ENCODE results near the gene FGL2. TPM values are rescaled to one million over a fixed set of nuclear protein-coding genes. Genes with fewer than 3 reads are reported as not detected.

The FGL2 gene
- total RNA-seq, 2 experiments from 2014 or later, result 1.5 to 1.6 TPM

DNA sequence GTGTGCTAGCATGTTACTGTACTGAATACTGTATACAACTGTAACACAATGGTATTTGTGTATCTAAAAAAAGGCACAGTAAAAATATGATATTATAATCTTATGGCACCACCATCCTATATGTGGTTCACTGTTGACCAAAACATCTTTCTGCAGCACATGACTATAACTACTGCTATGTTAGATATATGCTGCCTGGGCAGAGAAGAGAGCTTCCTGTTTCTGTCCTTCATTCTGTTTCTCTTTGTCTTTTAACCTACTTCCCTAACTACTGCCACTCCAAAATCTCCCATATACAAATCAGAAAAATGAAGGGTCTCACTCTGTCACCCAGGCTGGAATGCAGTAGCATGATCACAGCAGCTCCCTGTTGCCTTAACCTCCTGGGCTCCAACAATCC, 8.8 kb upstream of the FGL2 start:
- H3K36me3 Mint-ChIP-seq (ENCODE audit: low read depth), result peaks cover 21% of the 10 kb centered on the region
- Histone ChIP-seq H3K27ac (ENCODE audit: low read depth in 1 of 2, low read length in 2 of 2) (no peak overlapping the region), H3K9me3 (ENCODE audit: control insufficient read depth in 1 of 2, insufficient read depth in 1 of 2, low read length in 2 of 2) (peaks cover 14 to 16% of the 10 kb centered on the region in 2 experiments), H3K4me3 (ENCODE audit: low read length) (no peak overlapping the region), H3K36me3 (ENCODE audit: insufficient read depth, low read length) (no peaks in the 10 kb centered on the region), H3K27me3 (ENCODE audit: control insufficient read depth in 1 of 2, insufficient read depth in 2 of 2, low read length in 2 of 2) (no peaks in the 10 kb centered on the region), H3K4me1 (ENCODE audit: insufficient read depth, low read length) (no peaks in the 10 kb centered on the region)
- H3K4me3 Mint-ChIP-seq, result no peak overlapping the region
- H3K27ac Mint-ChIP-seq, result no peak overlapping the region
- no peak for TF ChIP-seq CTCF (IDR thresholded peaks at IDR 0.05)
- ChIA-PET POLR2A (interaction anchor here (1.6 kb wide), 1 partner anchor 9 kb away, joined by 6 read pairs; the partner anchor contains the start of gene FGL2), CTCF (no interaction called here)
- H3K4me1 Mint-ChIP-seq (ENCODE audit: low read depth), result no peaks in the 10 kb centered on the region
- DNase-seq (no peak), ATAC-seq (ENCODE audit: poor library complexity) (no peak)
- no peaks in the 10 kb centered on the region for H3K27me3 Mint-ChIP-seq
- peaks cover 8% of the 10 kb centered on the region for H3K9me3 Mint-ChIP-seq
- intact Hi-C loops (cut with DNase I, micrococcal nuclease), result no loop called here

- Mint-ChIP-seq H3K27me3 (no peaks in the 10 kb centered on the region), H3K9me3 (peaks cover 8% of the 10 kb centered on the region), H3K36me3 (ENCODE audit: low read depth) (peaks cover 17% of the 10 kb centered on the region), H3K27ac (no peak overlapping the region), H3K4me1 (ENCODE audit: low read depth) (peaks cover 4% of the 10 kb centered on the region), H3K4me3 (no peak overlapping the region)
- ChIA-PET POLR2A (no interaction called here), CTCF (no interaction called here)
- peaks cover 14 to 16% of the 10 kb centered on the region in 2 experiments for H3K9me3 ChIP-seq (ENCODE audit: control insufficient read depth in 1 of 2, insufficient read depth in 1 of 2, low read length in 2 of 2)
- H3K36me3 ChIP-seq (ENCODE audit: insufficient read depth, low read length), result no peaks in the 10 kb centered on the region
- no peak overlapping the region for H3K27ac ChIP-seq (ENCODE audit: low read depth in 1 of 2, low read length in 2 of 2)
- H3K27me3 ChIP-seq (ENCODE audit: control insufficient read depth in 1 of 2, insufficient read depth in 2 of 2, low read length in 2 of 2), result no peaks in the 10 kb centered on the region
- DNase-seq, result no peak
- intact Hi-C loops (cut with DNase I, micrococcal nuclease), result no loop called here
- H3K4me1 ChIP-seq (ENCODE audit: insufficient read depth, low read length), result no peaks in the 10 kb centered on the region
- TF ChIP-seq CTCF (IDR thresholded peaks at IDR 0.05), result no peak
- H3K4me3 ChIP-seq (ENCODE audit: low read length), result no peak overlapping the region
- ATAC-seq (ENCODE audit: poor library complexity), result no peak
Observed at GRCh38 chr7:77205706-77206105, 6.1 kb upstream of the FGL2 start.

- H3K9me3 Mint-ChIP-seq, result no peaks in the 10 kb centered on the region
- H3K4me1 Mint-ChIP-seq (ENCODE audit: low read depth), result peaks cover 34% of the 10 kb centered on the region
- no peaks in the 10 kb centered on the region for H3K27me3 Mint-ChIP-seq
- ATAC-seq (ENCODE audit: poor library complexity) (no peak), DNase-seq (no peak)
- H3K36me3 ChIP-seq (ENCODE audit: insufficient read depth, low read length), result no peaks in the 10 kb centered on the region
- no peak overlapping the region for H3K4me3 ChIP-seq (ENCODE audit: low read length)
- no peaks in the 10 kb centered on the region for H3K36me3 Mint-ChIP-seq (ENCODE audit: low read depth)
- no peak overlapping the region for H3K27ac Mint-ChIP-seq
- no peak for TF ChIP-seq CTCF (IDR thresholded peaks at IDR 0.05)
- H3K9me3 ChIP-seq (ENCODE audit: control insufficient read depth in 1 of 2, insufficient read depth in 1 of 2, low read length in 2 of 2), result no peaks in the 10 kb centered on the region
- H3K27ac ChIP-seq (ENCODE audit: low read depth in 1 of 2, low read length in 2 of 2), result no peak overlapping the region
- no peak overlapping the region for H3K4me3 Mint-ChIP-seq
- intact Hi-C loops (cut with DNase I, micrococcal nuclease), result no loop called here
- H3K4me1 ChIP-seq (ENCODE audit: insufficient read depth, low read length), result peaks cover 11% of the 10 kb centered on the region
- POLR2A ChIA-PET, result no interaction called here
- CTCF ChIA-PET, result interaction anchor here (0.6 kb wide), 1 partner anchor 213 kb away, joined by 7 read pairs; no protein-coding TSS in a partner anchor
- no peaks in the 10 kb centered on the region for H3K27me3 ChIP-seq (ENCODE audit: control insufficient read depth in 1 of 2, insufficient read depth in 2 of 2, low read length in 2 of 2)
Observed at GRCh38 chr7:77202481-77202976, 2.9 kb upstream of the FGL2 start.
